Peyer's patch (tissue), 4 donors: ENCODE results near the gene JPH4.

Source experiments
- POLR2A ChIP-seq, 2 donors: fragments of 450-650 bp; IDR thresholded peaks; one replicate each; pipeline ENCODE4 v1.5.1; 2017; ENCODE audit warnings: antibody characterized with exemption in 2 of 2, mild to moderate bottlenecking in 2 of 2, moderate library complexity in 2 of 2
- TF ChIP-seq, protein P1 (sequence below), 6 experiments: fragments of 450-650 bp in 4 of 6; fragments of 200-600 bp in 2 of 6; sonication (generic) in 1 of 6; IDR thresholded peaks; one replicate each; pipeline ENCODE4 v1.5.1; 2017 to 2019; ENCODE audit warnings: antibody characterized with exemption in 6 of 6, mild to moderate bottlenecking in 3 of 6, moderate library complexity in 1 of 6

DNA sequence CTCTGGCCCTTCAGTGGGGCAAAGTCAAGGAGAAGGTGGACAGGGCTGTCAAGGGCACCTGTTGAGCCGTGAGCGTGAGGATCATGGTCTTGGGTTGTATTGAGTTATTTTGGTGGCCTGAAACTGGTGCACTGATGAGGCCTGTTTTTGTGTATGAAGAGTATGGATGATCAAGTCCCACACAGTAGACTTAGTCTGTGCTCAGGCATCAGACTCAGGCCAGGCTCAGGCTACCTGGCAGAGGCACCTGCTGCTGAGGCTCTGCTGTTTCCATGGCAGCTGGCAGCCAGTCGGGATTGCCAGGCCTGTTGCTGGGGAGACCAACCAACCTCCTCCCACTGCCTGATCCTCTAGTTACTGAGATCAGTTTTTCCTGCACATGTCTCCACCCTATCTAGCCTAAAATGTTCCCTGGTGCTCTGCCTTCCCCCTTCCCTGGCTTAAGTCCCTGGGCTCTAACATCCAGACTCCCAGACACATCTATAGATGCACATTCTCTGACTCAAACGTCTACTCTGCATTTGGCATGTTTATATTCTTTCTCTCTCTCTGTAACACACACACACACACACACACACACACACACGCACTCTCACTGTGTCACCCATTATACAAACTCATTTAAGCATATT is 5.1 kb downstream of the JPH4 start:
- no peak for TF ChIP-seq POLR2A (IDR thresholded peaks at IDR 0.05)
- TF ChIP-seq, protein P1, sequence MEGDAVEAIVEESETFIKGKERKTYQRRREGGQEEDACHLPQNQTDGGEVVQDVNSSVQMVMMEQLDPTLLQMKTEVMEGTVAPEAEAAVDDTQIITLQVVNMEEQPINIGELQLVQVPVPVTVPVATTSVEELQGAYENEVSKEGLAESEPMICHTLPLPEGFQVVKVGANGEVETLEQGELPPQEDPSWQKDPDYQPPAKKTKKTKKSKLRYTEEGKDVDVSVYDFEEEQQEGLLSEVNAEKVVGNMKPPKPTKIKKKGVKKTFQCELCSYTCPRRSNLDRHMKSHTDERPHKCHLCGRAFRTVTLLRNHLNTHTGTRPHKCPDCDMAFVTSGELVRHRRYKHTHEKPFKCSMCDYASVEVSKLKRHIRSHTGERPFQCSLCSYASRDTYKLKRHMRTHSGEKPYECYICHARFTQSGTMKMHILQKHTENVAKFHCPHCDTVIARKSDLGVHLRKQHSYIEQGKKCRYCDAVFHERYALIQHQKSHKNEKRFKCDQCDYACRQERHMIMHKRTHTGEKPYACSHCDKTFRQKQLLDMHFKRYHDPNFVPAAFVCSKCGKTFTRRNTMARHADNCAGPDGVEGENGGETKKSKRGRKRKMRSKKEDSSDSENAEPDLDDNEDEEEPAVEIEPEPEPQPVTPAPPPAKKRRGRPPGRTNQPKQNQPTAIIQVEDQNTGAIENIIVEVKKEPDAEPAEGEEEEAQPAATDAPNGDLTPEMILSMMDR (IDR thresholded peaks at IDR 0.05): no peak
